SK-N-SH (cell line): ENCODE results near the gene PSME1. TPM values are rescaled to one million over a fixed set of nuclear protein-coding genes. Genes with fewer than 3 reads are reported as not detected.
A peak's percentile ranks its signal among the peaks of the same experiment; 100 is the strongest.

Experiments
- CTCF ChIA-PET: fragments of 300-600, 350-600 bp; formaldehyde crosslinking; extraction: SDS; loops from one replicate; lab custom pipeline; 2021; lab: Yijun Ruan, JAX
- POLR2A ChIA-PET: fragments of 350-600 bp; sonication (Branson Sonifier 250); formaldehyde crosslinking; extraction: SDS; loops from one replicate; lab custom pipeline; 2020; ENCODE audit warnings: antibody characterized with exemption, inconsistent platforms; lab: Yijun Ruan, JAX
- DNase-seq: peaks from one replicate; pipeline ENCODE4 v3.0.0; 2012
- H2AFZ ChIP-seq: fragments of 200-600 bp; sonication (generic); 2 replicates; pipeline ENCODE4 v1.8.1; 2016; ENCODE audit warnings: antibody characterized with exemption, mild to moderate bottlenecking, low read depth
- H3F3A ChIP-seq: fragments of 200-600 bp; sonication (generic); replicated peaks from 2 replicates; pipeline ENCODE3; 2016; ENCODE audit warnings: antibody characterized with exemption, mild to moderate bottlenecking; ENCODE audit not compliant: insufficient read depth
- H3K27ac ChIP-seq, 2 experiments: fragments of 200-500 bp in 1 of 2; fragments of 200-600 bp in 1 of 2; sonication (Bioruptor generic) in 1 of 2; sonication (generic), shearing (Covaris generic) in 1 of 2; 2 replicates each; pipeline versions ENCODE4 v1.5.1 to v1.6.1; 2014 to 2016; ENCODE audit warnings: low read depth in 2 of 2, inconsistent platforms in 1 of 2, low read length in 1 of 2, mild to moderate bottlenecking in 1 of 2, mixed read lengths in 1 of 2
- H3K27me3 ChIP-seq: fragments of 200-600 bp; sonication (generic), shearing (Covaris generic); 2 replicates; pipeline ENCODE4 v1.6.1; 2016; ENCODE audit warnings: mixed run types; ENCODE audit not compliant: insufficient read depth
- H3K36me3 ChIP-seq, 2 experiments: fragments of 200-500 bp in 1 of 2; fragments of 200-600 bp in 1 of 2; sonication (Bioruptor generic) in 1 of 2; sonication (generic) in 1 of 2; replicated peaks in 1 of 2; 2 replicates each; pipeline versions ENCODE3 to v1.5.1; 2014 to 2016; ENCODE audit warnings: low read length in 1 of 2, mild to moderate bottlenecking in 1 of 2; ENCODE audit not compliant: insufficient read depth in 2 of 2, control insufficient read depth in 1 of 2
- H3K4me1 ChIP-seq, 2 experiments: fragments of 200-500 bp in 1 of 2; fragments of 200-600 bp in 1 of 2; sonication (Bioruptor generic) in 1 of 2; sonication (generic), shearing (Covaris generic) in 1 of 2; 2 replicates each; pipeline versions ENCODE4 v1.5.1 to v1.6.1; 2014 to 2016; ENCODE audit warnings: low read depth in 1 of 2, low read length in 1 of 2, mixed run types in 1 of 2; ENCODE audit not compliant: insufficient read depth in 2 of 2, control insufficient read depth in 1 of 2
- H3K4me2 ChIP-seq: fragments of 200-600 bp; sonication (generic), shearing (Covaris generic); 2 replicates; pipeline ENCODE4 v1.6.1; 2017; ENCODE audit warnings: mixed run types
- H3K4me3 ChIP-seq, 2 experiments: fragments of 200-500 bp in 1 of 2; fragments of 200-600 bp in 1 of 2; sonication (Bioruptor generic) in 1 of 2; sonication (generic), shearing (Covaris generic) in 1 of 2; 2 replicates each; pipeline versions ENCODE4 v1.5.1 to v1.8.1; 2014 to 2016; ENCODE audit warnings: low read depth in 2 of 2, inconsistent platforms in 1 of 2, low read length in 1 of 2, mild to moderate bottlenecking in 1 of 2, mixed read lengths in 1 of 2, moderate library complexity in 1 of 2
- H3K79me2 ChIP-seq: fragments of 200-600 bp; sonication (generic); 2 replicates; pipeline ENCODE4 v1.8.1; 2017; ENCODE audit warnings: mild to moderate bottlenecking; ENCODE audit not compliant: insufficient read depth
- H3K9ac ChIP-seq: fragments of 200-600 bp; sonication (generic); 2 replicates; pipeline ENCODE4 v1.6.1; 2017; ENCODE audit warnings: mixed run types
- H3K9me2 ChIP-seq: fragments of 200-600 bp; sonication (generic); 2 replicates; pipeline ENCODE4 v1.6.1; 2017; ENCODE audit warnings: mixed run types
- H3K9me3 ChIP-seq: fragments of 200-600 bp; sonication (generic); 2 replicates; pipeline ENCODE4 v1.6.1; 2017; ENCODE audit warnings: mixed run types, mild to moderate bottlenecking, moderate library complexity
- H4K20me1 ChIP-seq: fragments of 200-600 bp; sonication (generic); 2 replicates; pipeline ENCODE4 v1.6.1; 2017; ENCODE audit warnings: mild to moderate bottlenecking, mixed run types; ENCODE audit not compliant: insufficient read depth
- EP300 ChIP-seq, 2 experiments: IDR thresholded peaks; 2 replicates each; pipeline versions ENCODE4 v1.4.0 to v1.6.1; 2012; ENCODE audit warnings: borderline replicate concordance in 1 of 2, low read depth in 1 of 2, low read length in 1 of 2
- FOXM1 ChIP-seq: IDR thresholded peaks from 2 replicates; pipeline ENCODE4 v1.4.0; 2012; ENCODE audit warnings: low read depth, mild to moderate bottlenecking
- GATA2 ChIP-seq: sonication (generic); formaldehyde crosslinking; IDR thresholded peaks from 2 replicates; pipeline ENCODE4 v1.5.0; 2020; ENCODE audit warnings: mild to moderate bottlenecking, missing genetic modification reagents
- JUND ChIP-seq: IDR thresholded peaks from 2 replicates; pipeline ENCODE4 v1.4.0; 2012
- MXI1 ChIP-seq: IDR thresholded peaks from 2 replicates; pipeline ENCODE4 v1.6.1; 2012; ENCODE audit warnings: mild to moderate bottlenecking, low read depth, low read length, improper control_type of control experiment
- NFIC ChIP-seq: IDR thresholded peaks from 2 replicates; pipeline ENCODE4 v1.4.0; 2012; ENCODE audit warnings: borderline replicate concordance
- PBX3 ChIP-seq: IDR thresholded peaks from 2 replicates; pipeline ENCODE4; 2012
- POLR2AphosphoS5 ChIP-seq: IDR thresholded peaks from 2 replicates; pipeline ENCODE4 v1.6.1; 2012; ENCODE audit warnings: low read depth, low read length
- RAD21 ChIP-seq: IDR thresholded peaks from 2 replicates; pipeline ENCODE4 v1.6.1; 2012; ENCODE audit warnings: mild to moderate bottlenecking, low read length
- SMC3 ChIP-seq: IDR thresholded peaks from 2 replicates; pipeline ENCODE4 v1.6.1; 2012; ENCODE audit warnings: low read depth, low read length, improper control_type of control experiment
- TAF1 ChIP-seq: IDR thresholded peaks from 2 replicates; pipeline ENCODE4 v1.6.1; 2012; ENCODE audit warnings: low read depth, mild to moderate bottlenecking, low read length, moderate library complexity, borderline replicate concordance
- TEAD4 ChIP-seq: IDR thresholded peaks from 2 replicates; pipeline ENCODE4 v1.4.0; 2012; ENCODE audit warnings: mild to moderate bottlenecking, borderline replicate concordance; ENCODE audit not compliant: insufficient read depth
- USF1 ChIP-seq: IDR thresholded peaks from 2 replicates; pipeline ENCODE4 v1.4.0; 2012; ENCODE audit warnings: low read depth, borderline replicate concordance
- WGBS: methylation state at CpG from one replicate; pipeline ENCODE4 v1.1.6; 2017; ENCODE audit warnings: low lambda C conversion rate; 5-methylcytosine and 5-hydroxymethylcytosine counted together
- polyA plus RNA-seq, 3 experiments: library from polyadenylated mRNA; depleted of rRNA; stranded (reverse); fragments of >200 nt; gene quantifications; 2 replicates each; pipeline ENCODE4 v1.2.3, GENCODE V29; 2012
- TF ChIP-seq, protein P1 (sequence below): fragments of 200-600 bp; sonication (generic); IDR thresholded peaks from 2 replicates; pipeline ENCODE4 v1.6.1; 2017; ENCODE audit warnings: antibody characterized with exemption, mild to moderate bottlenecking, moderate library complexity
- TF ChIP-seq, protein P2 (sequence below): IDR thresholded peaks from 2 replicates; pipeline ENCODE4 v1.4.0; 2012; ENCODE audit warnings: low read depth
- TF ChIP-seq, protein P3 (sequence below): IDR thresholded peaks from 2 replicates; pipeline ENCODE4 v1.4.0; 2012; ENCODE audit warnings: low read depth, borderline replicate concordance

Gene PSME1
- polyA plus RNA-seq, 1 of the 3 experiments (the other 2 are of a cell fraction): 287 TPM

- peak within 1 kb of the TSS; percentile 100 for H3K4me2 ChIP-seq
- TF ChIP-seq MXI1 (0 out of 2 replicates have a peak, but pooled peaks have one; percentile 24), FOXM1 (peak; percentile 37; the same call in 1 of the 2 replicates), GATA2 (CRISPR knock-in tag) (peak; percentile 60), SMC3 (no peak), POLR2AphosphoS5 (peak; percentile 93), NFIC (no peak), USF1 (0 out of 2 replicates have a peak, but pooled peaks have one; percentile 8), TEAD4 (no peak), EP300 (IDR thresholded peaks at IDR 0.05; ENCODE audit: borderline replicate concordance in 1 of 2, low read depth in 1 of 2, low read length in 1 of 2) (0 out of 4 replicates have a peak, but pooled peaks of 1 of the 2 experiments have one; percentile 10), RAD21 (no peak), TAF1 (peak; percentile 79), PBX3 (0 out of 2 replicates have a peak, but pooled peaks have one; percentile 3), JUND (no peak)
- TF ChIP-seq, protein P1, sequence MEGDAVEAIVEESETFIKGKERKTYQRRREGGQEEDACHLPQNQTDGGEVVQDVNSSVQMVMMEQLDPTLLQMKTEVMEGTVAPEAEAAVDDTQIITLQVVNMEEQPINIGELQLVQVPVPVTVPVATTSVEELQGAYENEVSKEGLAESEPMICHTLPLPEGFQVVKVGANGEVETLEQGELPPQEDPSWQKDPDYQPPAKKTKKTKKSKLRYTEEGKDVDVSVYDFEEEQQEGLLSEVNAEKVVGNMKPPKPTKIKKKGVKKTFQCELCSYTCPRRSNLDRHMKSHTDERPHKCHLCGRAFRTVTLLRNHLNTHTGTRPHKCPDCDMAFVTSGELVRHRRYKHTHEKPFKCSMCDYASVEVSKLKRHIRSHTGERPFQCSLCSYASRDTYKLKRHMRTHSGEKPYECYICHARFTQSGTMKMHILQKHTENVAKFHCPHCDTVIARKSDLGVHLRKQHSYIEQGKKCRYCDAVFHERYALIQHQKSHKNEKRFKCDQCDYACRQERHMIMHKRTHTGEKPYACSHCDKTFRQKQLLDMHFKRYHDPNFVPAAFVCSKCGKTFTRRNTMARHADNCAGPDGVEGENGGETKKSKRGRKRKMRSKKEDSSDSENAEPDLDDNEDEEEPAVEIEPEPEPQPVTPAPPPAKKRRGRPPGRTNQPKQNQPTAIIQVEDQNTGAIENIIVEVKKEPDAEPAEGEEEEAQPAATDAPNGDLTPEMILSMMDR: 0 out of 2 replicates have a peak, but pooled peaks have one; percentile 6
- TF ChIP-seq, protein P2, sequence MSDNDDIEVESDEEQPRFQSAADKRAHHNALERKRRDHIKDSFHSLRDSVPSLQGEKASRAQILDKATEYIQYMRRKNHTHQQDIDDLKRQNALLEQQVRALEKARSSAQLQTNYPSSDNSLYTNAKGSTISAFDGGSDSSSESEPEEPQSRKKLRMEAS: peak; percentile 78
- TF ChIP-seq, protein P3, sequence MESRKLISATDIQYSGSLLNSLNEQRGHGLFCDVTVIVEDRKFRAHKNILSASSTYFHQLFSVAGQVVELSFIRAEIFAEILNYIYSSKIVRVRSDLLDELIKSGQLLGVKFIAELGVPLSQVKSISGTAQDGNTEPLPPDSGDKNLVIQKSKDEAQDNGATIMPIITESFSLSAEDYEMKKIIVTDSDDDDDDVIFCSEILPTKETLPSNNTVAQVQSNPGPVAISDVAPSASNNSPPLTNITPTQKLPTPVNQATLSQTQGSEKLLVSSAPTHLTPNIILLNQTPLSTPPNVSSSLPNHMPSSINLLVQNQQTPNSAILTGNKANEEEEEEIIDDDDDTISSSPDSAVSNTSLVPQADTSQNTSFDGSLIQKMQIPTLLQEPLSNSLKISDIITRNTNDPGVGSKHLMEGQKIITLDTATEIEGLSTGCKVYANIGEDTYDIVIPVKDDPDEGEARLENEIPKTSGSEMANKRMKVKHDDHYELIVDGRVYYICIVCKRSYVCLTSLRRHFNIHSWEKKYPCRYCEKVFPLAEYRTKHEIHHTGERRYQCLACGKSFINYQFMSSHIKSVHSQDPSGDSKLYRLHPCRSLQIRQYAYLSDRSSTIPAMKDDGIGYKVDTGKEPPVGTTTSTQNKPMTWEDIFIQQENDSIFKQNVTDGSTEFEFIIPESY: 0 out of 2 replicates have a peak, but pooled peaks have one; percentile 11
- H3K36me3 ChIP-seq: peaks cover 0 to 3% of the 10 kb centered on the region in 2 experiments
- H3K9me2 ChIP-seq: no peaks in the 10 kb centered on the region
- H2AFZ ChIP-seq: peak within 1 kb of the TSS; percentile 91
- peak within 1 kb of the TSS; percentile 80 to 92 for H3K4me3 ChIP-seq
- 2% methylated on average over 58 of the region's 68 CpGs for WGBS
- peak within 1 kb of the TSS; percentile 92 for H3K9ac ChIP-seq
- H3K79me2 ChIP-seq: peaks cover 16% of the 10 kb centered on the region
- peak within 1 kb of the TSS; percentile 73 to 93 for H3K27ac ChIP-seq
- no peaks in the 10 kb centered on the region for H3K9me3 ChIP-seq
- CTCF ChIA-PET: interaction anchor here (0.7 to 25.4 kb wide), 9 partner anchors 12 to 296 kb away, joined by 3 to 1159 read pairs (median 6); partner anchors contain the start of genes CARMIL3, CPNE6, DCAF11 and IRF9
- DNase-seq: peak; percentile 97
- peaks cover 3% of the 10 kb centered on the region for H3F3A ChIP-seq
- H3K4me1 ChIP-seq: peaks cover 12 to 19% of the 10 kb centered on the region in 2 experiments; a peak in 2 of 4 replicates
- no peaks in the 10 kb centered on the region for H4K20me1 ChIP-seq
- no peaks in the 10 kb centered on the region for H3K27me3 ChIP-seq
- POLR2A ChIA-PET: interaction anchor here (0.6 to 6.2 kb wide), 12 partner anchors 10 to 128 kb away, joined by 3 to 46 read pairs (median 9); partner anchors contain the start of genes CARMIL3, DCAF11, NRL and PSME2
These were observed 41.8 kb upstream of the PSME1 start, which contains the start of gene PCK2 for GRCh38 chr14:24093901-24094840. Gene PCK2, plus strand, starts transcription at chr14:24094311. Its CDS starts 95 bp downstream, at chr14:24094406.
